ENCODE results near the gene KCNQ1. TPM values are rescaled to one million over a fixed set of nuclear protein-coding genes. Genes with fewer than 3 reads are reported as not detected.
A peak's percentile ranks its signal among the peaks of the same experiment; 100 is the strongest.

The KCNQ1 gene
- polyA plus RNA-seq, 1 experiment: not detected

DNA sequence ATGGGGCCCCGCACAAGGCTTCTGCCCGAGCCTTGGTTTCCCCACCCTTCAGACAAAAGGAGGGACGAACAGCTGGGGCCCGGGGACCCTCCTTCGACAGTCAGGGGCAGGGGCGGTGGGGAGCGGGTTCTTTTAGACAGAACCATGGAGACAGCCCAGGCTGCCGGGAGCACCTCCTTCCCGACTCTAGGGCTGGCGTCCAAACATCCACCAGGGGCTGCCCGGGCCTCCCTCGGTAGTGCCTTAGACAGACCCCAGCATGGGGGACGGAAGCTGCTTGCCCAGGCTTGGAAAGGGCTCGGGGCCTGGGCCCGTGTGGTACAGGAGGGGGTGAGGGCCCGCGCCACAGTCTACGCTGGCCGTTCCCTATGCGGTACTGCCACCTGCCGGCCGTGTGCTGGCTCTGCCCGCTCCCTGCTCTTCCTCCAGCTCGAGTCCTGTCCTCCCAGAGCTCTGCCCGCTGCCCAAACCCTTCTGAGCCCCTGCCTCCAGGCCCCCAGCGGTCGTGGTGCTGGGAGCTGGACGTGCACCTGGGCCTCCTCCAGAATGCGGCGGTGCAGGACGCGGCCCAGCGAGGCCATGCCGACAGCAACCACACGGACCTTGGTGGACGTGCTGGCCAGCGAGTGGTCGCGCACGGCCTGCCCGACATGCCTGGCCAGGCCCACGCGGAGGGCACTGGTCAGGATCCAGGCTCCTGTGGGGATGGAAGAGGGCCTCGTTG is 24.1 kb upstream of the KCNQ1 start:
- TF ChIP-seq, protein P1, sequence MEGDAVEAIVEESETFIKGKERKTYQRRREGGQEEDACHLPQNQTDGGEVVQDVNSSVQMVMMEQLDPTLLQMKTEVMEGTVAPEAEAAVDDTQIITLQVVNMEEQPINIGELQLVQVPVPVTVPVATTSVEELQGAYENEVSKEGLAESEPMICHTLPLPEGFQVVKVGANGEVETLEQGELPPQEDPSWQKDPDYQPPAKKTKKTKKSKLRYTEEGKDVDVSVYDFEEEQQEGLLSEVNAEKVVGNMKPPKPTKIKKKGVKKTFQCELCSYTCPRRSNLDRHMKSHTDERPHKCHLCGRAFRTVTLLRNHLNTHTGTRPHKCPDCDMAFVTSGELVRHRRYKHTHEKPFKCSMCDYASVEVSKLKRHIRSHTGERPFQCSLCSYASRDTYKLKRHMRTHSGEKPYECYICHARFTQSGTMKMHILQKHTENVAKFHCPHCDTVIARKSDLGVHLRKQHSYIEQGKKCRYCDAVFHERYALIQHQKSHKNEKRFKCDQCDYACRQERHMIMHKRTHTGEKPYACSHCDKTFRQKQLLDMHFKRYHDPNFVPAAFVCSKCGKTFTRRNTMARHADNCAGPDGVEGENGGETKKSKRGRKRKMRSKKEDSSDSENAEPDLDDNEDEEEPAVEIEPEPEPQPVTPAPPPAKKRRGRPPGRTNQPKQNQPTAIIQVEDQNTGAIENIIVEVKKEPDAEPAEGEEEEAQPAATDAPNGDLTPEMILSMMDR (IDR thresholded peaks at IDR 0.05; ENCODE audit: low read depth, low read length): peak; percentile 92
- ChIA-PET POLR2A (interaction anchor here (1.7 kb wide), 1 partner anchor 115 kb away, joined by 5 read pairs; no protein-coding TSS in a partner anchor), CTCF (interaction anchor here (0.6 to 3.8 kb wide), 25 partner anchors 12 to 467 kb away, joined by 3 to 116 read pairs (median 5); partner anchors contain the start of genes C11orf21, TSPAN32 and TSSC4)
- H3K27me3 ChIP-seq (ENCODE audit: control insufficient read depth, insufficient read depth, low read length): peaks cover 8% of the 10 kb centered on the region
- H3K9me3 ChIP-seq (ENCODE audit: control insufficient read depth, insufficient read depth, low read length): no peaks in the 10 kb centered on the region; the same call in 1 of the 2 replicates
- H3K27ac ChIP-seq (ENCODE audit: low read depth, low read length): no peak overlapping the region
- no peak overlapping the region for H3K4me3 ChIP-seq (ENCODE audit: low read depth, low read length)
- DNase-seq (ENCODE audit: low read depth, low spot score): peak; percentile 27

- ChIA-PET POLR2A (no interaction called here), CTCF (interaction anchor here (0.6 to 3.8 kb wide), 22 partner anchors 12 to 466 kb away, joined by 3 to 116 read pairs (median 4); partner anchors contain the start of gene TSSC4)
- H3K27ac ChIP-seq (ENCODE audit: low read depth, low read length): no peak overlapping the region
- TF ChIP-seq, protein P1 (IDR thresholded peaks at IDR 0.05; ENCODE audit: low read depth, low read length): no peak
- H3K27me3 ChIP-seq (ENCODE audit: control insufficient read depth, insufficient read depth, low read length): peaks cover 8% of the 10 kb centered on the region
- H3K4me3 ChIP-seq (ENCODE audit: low read depth, low read length): no peak overlapping the region
- no peaks in the 10 kb centered on the region; the same call in 1 of the 2 replicates for H3K9me3 ChIP-seq (ENCODE audit: control insufficient read depth, insufficient read depth, low read length)
- DNase-seq (ENCODE audit: low read depth, low spot score): no peak
Measured at GRCh38 chr11:2421226-2421994, 23.4 kb upstream of the KCNQ1 start.

GRCh38 chr11:2421996-2422395 is 22.8 kb upstream of the KCNQ1 start:
- DNase-seq (ENCODE audit: low read depth, low spot score): no peak
- POLR2A ChIA-PET: no interaction called here
- no peak overlapping the region for H3K4me3 ChIP-seq (ENCODE audit: low read depth, low read length)
- no peak overlapping the region for H3K27ac ChIP-seq (ENCODE audit: low read depth, low read length)
- CTCF ChIA-PET: interaction anchor here (0.6 to 3.8 kb wide), 10 partner anchors 32 to 270 kb away, joined by 3 to 116 read pairs (median 5); no protein-coding TSS in a partner anchor
- TF ChIP-seq, protein P1 (IDR thresholded peaks at IDR 0.05; ENCODE audit: low read depth, low read length): no peak
- no peaks in the 10 kb centered on the region; the same call in 1 of the 2 replicates for H3K9me3 ChIP-seq (ENCODE audit: control insufficient read depth, insufficient read depth, low read length)
- H3K27me3 ChIP-seq (ENCODE audit: control insufficient read depth, insufficient read depth, low read length): peaks cover 8% of the 10 kb centered on the region

DNA sequence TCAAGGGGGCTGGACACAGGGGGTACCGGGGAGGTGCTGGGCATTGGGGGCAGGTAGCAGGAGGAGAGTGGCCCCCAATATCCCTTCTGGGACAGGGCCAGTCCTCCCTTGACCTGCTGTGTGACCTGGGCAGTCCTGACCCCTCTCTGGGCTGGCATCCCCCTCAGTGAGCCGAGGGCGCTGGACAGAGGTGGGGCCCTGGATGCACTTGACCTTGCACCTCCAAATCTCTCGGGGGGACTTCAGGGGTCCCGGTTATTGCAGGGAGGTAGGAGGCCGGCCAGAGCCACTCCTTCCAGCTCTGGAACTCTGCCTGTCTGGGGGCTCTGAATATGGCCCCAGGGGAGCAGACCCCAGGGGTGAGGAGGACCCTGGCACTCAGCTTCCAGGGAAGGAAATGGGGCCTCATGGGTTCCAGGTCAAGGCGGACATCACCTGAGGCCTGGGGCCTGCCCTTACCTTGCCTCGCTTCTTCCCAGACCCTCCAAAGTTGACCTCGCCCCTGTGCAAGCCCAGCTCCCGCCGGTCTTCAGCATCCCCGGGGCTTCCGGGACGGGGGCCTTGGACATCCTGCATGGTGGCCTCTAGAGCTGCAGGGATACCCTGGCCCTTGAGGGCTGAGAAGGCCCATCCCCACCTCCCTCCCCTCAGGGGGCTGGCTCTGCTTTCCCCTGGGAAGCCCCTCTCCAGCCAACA is 22.2 kb upstream of the KCNQ1 start:
- Histone ChIP-seq H3K4me3 (ENCODE audit: low read depth, low read length) (no peak overlapping the region), H3K27ac (ENCODE audit: low read depth, low read length) (no peak overlapping the region), H3K27me3 (ENCODE audit: control insufficient read depth, insufficient read depth, low read length) (peaks cover 8% of the 10 kb centered on the region), H3K9me3 (ENCODE audit: control insufficient read depth, insufficient read depth, low read length) (no peaks in the 10 kb centered on the region; the same call in 1 of the 2 replicates)
- POLR2A ChIA-PET: no interaction called here
- CTCF ChIA-PET: interaction anchor here (1.1 to 2.2 kb wide), 5 partner anchors 109 to 236 kb away, joined by 3 to 8 read pairs (median 4); no protein-coding TSS in a partner anchor
- TF ChIP-seq, protein P1 (IDR thresholded peaks at IDR 0.05; ENCODE audit: low read depth, low read length): no peak
- no peak for DNase-seq (ENCODE audit: low read depth, low spot score)

Data from AG04450 (cell line).